ENCODE measurements around the gene MUCL3.
"Not testable (repeated sequence)": the region's sequence is repeated elsewhere in the genome, so short reads cannot be mapped to it uniquely, and the experiment has no call there.

The MUCL3 gene

GRCh38 chr6:30988209-30988825, 47.5 kb downstream of the MUCL3 start:
- no peak overlapping the region for H3K4me3 ChIP-seq (ENCODE audit: low read depth, low read length)
- DNase-seq (ENCODE audit: low read depth), result no peak
- no peak for TF ChIP-seq CTCF (IDR thresholded peaks at IDR 0.05; ENCODE audit: low read depth, low read length, missing control alignments)

GRCh38 chr6:30990422-30991086, 49.8 kb downstream of the MUCL3 start:
- DNase-seq (ENCODE audit: low read depth), result no peak
- no peak overlapping the region for H3K4me3 ChIP-seq (ENCODE audit: low read depth, low read length)
- TF ChIP-seq CTCF (IDR thresholded peaks at IDR 0.05; ENCODE audit: low read depth, low read length, missing control alignments), result no peak

- TF ChIP-seq CTCF (IDR thresholded peaks at IDR 0.05; ENCODE audit: low read depth, low read length, missing control alignments), result no peak
- DNase-seq (ENCODE audit: low read depth), result no peak
Measured at GRCh38 chr6:30991891-30992290, 51.1 kb downstream of the MUCL3 start.

GRCh38 chr6:30997301-30997700, 56.5 kb downstream of the MUCL3 start:
- no peak for DNase-seq (ENCODE audit: low read depth)
- no peak overlapping the region for H3K4me3 ChIP-seq (ENCODE audit: low read depth, low read length)
- no peak for TF ChIP-seq CTCF (IDR thresholded peaks at IDR 0.05; ENCODE audit: low read depth, low read length, missing control alignments)

More at GRCh38 chr6:30991891-30992290, 51.1 kb downstream of the MUCL3 start:
- H3K4me3 ChIP-seq (ENCODE audit: low read depth, low read length), result no peak overlapping the region

GRCh38 chr6:30998785-30999184, 58.0 kb downstream of the MUCL3 start:
- no peak overlapping the region for H3K4me3 ChIP-seq (ENCODE audit: low read depth, low read length)
- no peak for DNase-seq (ENCODE audit: low read depth)
- TF ChIP-seq CTCF (IDR thresholded peaks at IDR 0.05; ENCODE audit: low read depth, low read length, missing control alignments), result no peak

- DNase-seq (ENCODE audit: low read depth); H3K4me3 ChIP-seq (ENCODE audit: low read depth, low read length): not testable (repeated sequence)
Measured at GRCh38 chr6:31000067-31000860, 59.5 kb downstream of the MUCL3 start.

GRCh38 chr6:31001281-31001888, 60.6 kb downstream of the MUCL3 start:
- H3K4me3 ChIP-seq (ENCODE audit: low read depth, low read length), result no peak overlapping the region
- DNase-seq (ENCODE audit: low read depth), result no peak
- no peak for TF ChIP-seq CTCF (IDR thresholded peaks at IDR 0.05; ENCODE audit: low read depth, low read length, missing control alignments)

Data from GM12864 (cell line).